GM19238 (cell line): ENCODE measurements around the gene VGLL4.

ENCODE experiments used
- DNase-seq: peaks from one replicate; pipeline ENCODE4 v3.0.0; 2011; ENCODE audit warnings: low spot score; ENCODE audit not compliant: insufficient read length

VGLL4 gene

GRCh38 chr3:11629716-11630115 lies 14.0 kb downstream of the VGLL4 start:
- DNase-seq, result no peak

- no peak for DNase-seq
Observed at GRCh38 chr3:11627612-11628011, 16.1 kb downstream of the VGLL4 start.

GRCh38 chr3:11626084-11626463 lies 17.6 kb downstream of the VGLL4 start:
- no peak for DNase-seq

DNA sequence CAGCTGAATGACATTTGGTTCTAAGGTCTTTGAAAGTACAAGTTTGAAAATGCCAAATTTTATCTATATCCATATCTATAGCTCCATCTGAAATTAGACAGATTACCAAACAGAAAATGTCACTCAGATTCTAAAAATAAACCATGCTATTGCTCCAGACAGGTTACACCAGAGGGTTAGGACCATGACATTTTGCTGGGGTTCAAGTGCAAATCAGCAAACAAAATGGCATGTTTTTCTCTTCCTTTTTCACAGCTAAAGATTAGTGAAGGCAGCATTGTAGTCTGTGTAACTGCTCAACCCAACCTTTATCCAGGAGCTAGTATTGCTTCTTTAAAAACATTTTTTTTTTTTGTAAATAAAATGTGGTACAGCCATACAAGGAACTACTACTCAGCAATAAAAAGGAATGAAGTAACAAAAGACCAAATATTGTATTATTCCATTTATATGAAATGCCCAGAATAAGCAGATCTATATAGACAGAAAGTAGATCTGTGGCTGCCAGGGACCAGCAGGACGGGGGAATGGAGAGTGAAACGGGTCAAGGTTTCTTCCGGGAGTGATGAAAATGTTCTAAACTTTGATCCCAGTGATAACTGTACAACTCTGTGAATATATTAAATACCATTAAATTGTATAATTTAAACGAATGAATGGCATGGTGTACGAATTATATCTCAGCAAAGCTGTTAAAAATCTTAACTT lies 18.2 kb downstream of the VGLL4 start:
- DNase-seq, result no peak

- no peak for DNase-seq
Observed at GRCh38 chr3:11624704-11625375, 18.9 kb downstream of the VGLL4 start.

- DNase-seq, result no peak
Observed at GRCh38 chr3:11624161-11624560, 19.6 kb downstream of the VGLL4 start.

- DNase-seq, result no peak
Observed at GRCh38 chr3:11622586-11623550, 20.8 kb downstream of the VGLL4 start.

- DNase-seq, result no peak
Observed at GRCh38 chr3:11621077-11621476, 22.6 kb downstream of the VGLL4 start.

DNA sequence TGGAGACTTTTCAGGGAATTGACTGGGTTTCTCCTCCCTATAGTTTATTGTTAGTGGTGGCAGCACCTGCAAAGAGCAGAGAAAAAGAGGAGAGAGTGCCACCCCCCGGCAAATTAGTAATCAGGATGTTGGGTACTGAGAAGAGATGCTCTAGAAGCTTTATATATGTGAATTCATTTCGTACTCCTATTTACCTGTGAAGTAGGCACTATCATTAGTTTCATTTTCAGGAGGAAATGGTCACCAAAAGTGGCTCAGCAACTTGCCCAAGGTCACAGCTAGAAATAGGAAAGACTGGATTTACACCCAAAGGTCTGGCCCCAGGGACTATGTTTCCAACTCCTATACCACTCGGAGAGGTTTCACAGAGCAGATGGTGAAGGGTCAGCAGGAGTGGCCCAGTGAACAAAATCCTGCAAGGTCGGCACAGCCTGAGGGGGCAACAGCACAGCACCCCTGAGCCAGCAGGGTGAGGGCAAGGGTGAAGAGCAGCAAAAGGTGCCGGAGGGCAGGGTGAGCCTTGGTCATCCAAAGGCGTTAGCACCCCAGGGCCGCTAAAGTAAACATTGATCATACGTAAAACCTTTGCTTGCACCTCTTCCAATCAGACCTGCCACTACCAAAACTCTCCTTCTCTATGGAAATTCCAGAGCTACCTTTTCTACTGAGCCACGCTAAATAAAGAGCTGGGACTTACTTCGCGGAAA lies 23.6 kb downstream of the VGLL4 start:
- no peak for DNase-seq

GRCh38 chr3:11619461-11619860 lies 24.3 kb downstream of the VGLL4 start:
- DNase-seq, result no peak

DNA sequence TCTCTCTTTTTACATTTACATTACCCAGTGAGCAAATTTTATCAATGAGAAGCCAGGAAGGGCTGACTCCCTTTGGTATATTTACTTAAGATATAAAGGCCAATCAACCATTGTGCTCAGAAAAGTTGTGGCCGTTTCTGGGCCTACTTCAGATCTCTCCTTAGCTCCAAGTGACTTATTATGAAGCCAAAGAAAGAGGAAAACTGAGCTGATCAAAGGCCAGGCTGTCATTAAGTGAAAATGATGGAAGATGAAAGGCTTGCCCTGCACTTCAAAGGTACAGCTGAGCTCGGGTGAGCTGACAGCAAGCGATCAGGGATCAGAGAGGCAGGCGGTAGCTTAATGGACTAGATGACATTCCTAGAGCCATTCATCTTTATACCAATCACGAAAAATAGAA lies 24.8 kb downstream of the VGLL4 start:
- no peak for DNase-seq

- DNase-seq, result no peak
Observed at GRCh38 chr3:11616551-11616950, 27.2 kb downstream of the VGLL4 start.

DNA sequence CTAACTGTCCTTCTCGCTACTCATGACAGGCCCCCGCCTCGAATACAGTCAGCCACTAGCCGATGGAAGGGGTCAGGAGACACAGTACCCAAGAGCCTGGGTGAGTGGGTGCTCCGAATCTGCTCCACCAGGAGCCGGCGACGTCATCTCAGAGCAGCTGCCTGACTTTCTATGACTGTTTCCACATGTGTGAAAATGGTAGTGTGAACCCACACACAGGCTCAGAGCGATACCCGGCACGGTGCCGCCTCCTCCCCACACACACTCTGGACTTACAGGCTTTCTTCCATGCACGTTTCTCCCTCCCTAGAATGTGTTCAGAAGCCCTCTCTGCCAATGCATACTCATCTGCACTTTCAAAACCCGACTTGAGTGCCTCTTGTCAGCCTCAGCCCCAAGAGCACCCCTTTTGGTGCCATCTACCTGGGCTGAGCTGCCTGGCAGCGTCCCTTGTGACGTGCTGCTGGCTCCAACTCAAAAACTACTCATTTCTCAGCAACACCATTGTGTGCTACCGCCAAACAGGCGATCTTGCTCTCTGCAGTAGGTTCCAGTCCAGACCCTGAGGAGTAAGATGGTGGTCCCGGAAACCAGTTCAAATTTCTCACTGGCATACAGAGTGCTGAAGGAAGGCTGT lies 29.7 kb downstream of the VGLL4 start:
- no peak for DNase-seq

DNA sequence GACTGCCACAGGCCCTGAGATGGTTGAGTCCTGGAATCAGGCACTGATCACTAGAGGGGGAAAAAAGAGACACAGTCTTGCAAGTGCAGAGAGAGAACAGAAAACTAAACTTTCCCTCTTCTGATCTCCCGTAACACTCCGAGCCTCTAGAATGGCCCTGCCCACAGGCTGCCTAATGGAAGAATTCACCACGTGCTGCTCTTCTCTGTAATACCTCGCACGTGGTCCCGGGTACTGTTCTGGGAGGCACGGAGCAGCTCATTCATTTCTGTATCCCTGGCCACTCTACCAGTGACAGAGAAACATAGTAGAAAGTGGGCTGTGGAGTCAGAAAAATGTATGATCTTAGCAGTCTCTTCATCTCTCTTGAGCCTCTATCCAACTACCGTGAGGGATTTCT lies 30.4 kb downstream of the VGLL4 start:
- no peak for DNase-seq

DNA sequence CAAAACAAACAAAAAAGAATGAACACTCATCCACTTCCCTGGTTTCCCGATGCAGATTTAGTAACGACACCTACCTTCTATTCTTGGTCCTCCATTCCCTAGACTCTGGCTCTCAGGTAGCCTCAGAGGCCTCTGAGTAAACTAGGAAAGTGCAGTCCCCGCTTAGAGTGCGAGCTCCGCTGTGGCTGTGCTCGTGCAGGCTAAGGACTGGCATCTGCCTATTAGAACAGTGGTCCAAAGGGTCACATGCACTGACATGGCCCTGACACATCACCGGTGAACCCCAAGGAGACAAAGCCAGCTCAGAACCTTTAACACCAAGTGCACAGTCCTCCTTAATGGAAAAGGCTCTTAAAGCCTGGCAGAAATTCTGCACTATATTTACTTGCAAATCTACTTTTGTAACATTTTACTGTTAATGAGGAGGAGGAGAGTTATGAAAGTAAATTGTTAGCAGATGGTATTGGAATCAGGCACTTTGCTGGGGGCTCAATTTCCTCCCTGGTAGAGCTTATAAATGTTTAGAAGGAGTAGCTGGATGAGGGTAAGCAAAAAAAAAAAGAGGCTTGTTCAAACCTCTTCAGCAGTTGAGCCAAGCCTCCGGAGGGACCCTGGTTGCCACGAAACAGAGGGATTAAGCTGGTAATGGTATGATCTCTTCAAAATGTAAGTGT lies 31.1 kb downstream of the VGLL4 start:
- DNase-seq, result no peak

GRCh38 chr3:11611341-11611799 lies 32.3 kb downstream of the VGLL4 start:
- no peak for DNase-seq

- DNase-seq, result no peak
Observed at GRCh38 chr3:11610700-11611275, 32.9 kb downstream of the VGLL4 start.

DNA sequence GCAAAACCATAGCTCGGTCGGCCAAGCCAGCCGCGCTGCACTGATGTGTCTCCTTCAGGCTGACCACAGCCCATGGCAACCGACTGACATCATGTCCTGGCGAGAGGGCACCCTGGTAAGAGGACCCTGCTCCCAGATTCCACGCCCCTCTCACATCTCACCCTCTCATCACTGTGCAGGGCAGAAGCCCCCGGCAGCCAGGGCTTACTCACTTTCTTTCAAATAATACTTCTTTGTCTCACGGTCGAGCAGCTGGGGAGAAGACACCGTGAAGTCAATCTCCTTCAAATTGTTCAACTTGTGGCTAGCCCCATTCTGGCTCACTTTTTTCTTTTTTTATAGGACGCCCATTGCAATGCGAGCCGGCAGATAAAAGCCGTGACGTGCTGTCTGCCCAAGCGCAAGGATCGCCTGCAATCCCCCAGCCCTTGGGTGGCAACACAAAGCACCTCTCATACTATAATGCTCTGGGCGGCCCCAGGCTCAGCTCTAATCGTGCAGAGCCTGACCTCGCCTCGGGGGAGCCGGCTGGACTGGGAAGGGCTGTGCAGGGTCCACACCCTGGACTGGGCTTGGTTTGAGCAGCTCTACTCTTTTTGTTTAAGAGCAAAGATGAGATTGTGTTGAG lies 33.6 kb downstream of the VGLL4 start:
- no peak for DNase-seq

GRCh38 chr3:11609481-11609880 lies 34.2 kb downstream of the VGLL4 start:
- DNase-seq, result no peak
